ENCODE data around the gene TMEM132A. TPM values are rescaled to one million over a fixed set of nuclear protein-coding genes. Genes with fewer than 3 reads are reported as not detected.

TMEM132A gene
- total and polyA plus RNA-seq, 9 of the 15 experiments (the other 6 are each of a cell fraction or from before 2014, with no cell fraction given) = 0.04 to 1.1 (median 0.18) TPM; not detected in 4

DNA sequence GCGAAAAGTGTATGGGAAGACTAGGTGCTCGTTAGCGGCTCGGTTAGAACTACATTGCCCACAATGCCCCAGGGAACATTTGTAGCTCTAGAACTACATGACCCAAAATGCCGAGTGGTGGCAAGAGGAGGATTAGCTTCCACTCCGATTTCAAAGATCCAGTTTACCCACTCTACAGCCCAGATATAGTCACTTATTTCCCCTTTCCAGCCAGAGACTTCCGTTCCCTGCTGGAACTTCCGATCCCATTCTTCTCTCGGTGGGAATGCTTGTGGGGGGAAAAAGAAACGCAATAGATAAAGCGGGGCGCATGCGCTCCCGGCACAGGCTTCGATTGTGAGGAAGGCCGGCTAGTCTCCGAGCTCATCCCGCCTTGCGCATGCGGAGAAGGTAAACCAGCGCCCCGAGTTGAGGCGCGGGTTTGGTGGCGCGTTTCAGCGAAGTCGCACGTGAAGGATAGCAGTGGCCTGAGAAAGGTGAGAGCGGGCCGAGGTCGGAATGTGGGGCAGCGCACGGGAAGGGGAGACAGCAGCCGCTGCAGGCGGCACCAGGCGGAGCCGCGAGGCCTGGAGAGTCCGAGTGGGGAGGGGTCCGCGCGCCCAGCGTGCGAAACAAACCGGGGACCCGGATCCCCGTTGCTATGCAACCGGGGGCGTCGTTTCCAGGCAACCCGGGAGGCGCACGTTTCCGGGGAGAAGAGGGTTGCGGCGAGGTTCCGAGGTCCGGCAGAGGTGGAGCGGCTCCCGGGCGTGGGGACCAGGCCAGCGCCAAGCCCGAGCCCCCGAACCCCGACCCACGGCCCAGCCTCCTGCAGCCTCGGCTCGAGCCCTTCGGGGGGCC, 10.2 kb upstream of the TMEM132A start, which contains the start of gene TMEM109 (continued):
- TF ChIP-seq, protein P1, sequence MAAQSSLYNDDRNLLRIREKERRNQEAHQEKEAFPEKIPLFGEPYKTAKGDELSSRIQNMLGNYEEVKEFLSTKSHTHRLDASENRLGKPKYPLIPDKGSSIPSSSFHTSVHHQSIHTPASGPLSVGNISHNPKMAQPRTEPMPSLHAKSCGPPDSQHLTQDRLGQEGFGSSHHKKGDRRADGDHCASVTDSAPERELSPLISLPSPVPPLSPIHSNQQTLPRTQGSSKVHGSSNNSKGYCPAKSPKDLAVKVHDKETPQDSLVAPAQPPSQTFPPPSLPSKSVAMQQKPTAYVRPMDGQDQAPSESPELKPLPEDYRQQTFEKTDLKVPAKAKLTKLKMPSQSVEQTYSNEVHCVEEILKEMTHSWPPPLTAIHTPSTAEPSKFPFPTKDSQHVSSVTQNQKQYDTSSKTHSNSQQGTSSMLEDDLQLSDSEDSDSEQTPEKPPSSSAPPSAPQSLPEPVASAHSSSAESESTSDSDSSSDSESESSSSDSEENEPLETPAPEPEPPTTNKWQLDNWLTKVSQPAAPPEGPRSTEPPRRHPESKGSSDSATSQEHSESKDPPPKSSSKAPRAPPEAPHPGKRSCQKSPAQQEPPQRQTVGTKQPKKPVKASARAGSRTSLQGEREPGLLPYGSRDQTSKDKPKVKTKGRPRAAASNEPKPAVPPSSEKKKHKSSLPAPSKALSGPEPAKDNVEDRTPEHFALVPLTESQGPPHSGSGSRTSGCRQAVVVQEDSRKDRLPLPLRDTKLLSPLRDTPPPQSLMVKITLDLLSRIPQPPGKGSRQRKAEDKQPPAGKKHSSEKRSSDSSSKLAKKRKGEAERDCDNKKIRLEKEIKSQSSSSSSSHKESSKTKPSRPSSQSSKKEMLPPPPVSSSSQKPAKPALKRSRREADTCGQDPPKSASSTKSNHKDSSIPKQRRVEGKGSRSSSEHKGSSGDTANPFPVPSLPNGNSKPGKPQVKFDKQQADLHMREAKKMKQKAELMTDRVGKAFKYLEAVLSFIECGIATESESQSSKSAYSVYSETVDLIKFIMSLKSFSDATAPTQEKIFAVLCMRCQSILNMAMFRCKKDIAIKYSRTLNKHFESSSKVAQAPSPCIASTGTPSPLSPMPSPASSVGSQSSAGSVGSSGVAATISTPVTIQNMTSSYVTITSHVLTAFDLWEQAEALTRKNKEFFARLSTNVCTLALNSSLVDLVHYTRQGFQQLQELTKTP (IDR thresholded peaks at IDR 0.05; ENCODE audit: low read depth in 1 of 2, partially characterized antibody in 2 of 2) = peak in 1 of 2 experiments; percentile 97
- peak; percentile 46 for TF ChIP-seq SMAD1 (IDR thresholded peaks at IDR 0.05; ENCODE audit: low read depth, low read length, partially characterized antibody)
- no peak for TF ChIP-seq NONO (IDR thresholded peaks at IDR 0.05; ENCODE audit: low read depth in 2 of 2, low read length in 1 of 2)
- 0 out of 2 replicates have a peak, but pooled peaks have one; percentile 65 for TF ChIP-seq BCL6 (CRISPR knock-in tag; IDR thresholded peaks at IDR 0.05)
- TF ChIP-seq GABPB1 (CRISPR knock-in tag; IDR thresholded peaks at IDR 0.05) = peak; percentile 69
- TF ChIP-seq CSDE1 (IDR thresholded peaks at IDR 0.05) = peak in 1 of 2 experiments; percentile 72; a peak in 1 of 4 replicates
- TF ChIP-seq, protein P2, sequence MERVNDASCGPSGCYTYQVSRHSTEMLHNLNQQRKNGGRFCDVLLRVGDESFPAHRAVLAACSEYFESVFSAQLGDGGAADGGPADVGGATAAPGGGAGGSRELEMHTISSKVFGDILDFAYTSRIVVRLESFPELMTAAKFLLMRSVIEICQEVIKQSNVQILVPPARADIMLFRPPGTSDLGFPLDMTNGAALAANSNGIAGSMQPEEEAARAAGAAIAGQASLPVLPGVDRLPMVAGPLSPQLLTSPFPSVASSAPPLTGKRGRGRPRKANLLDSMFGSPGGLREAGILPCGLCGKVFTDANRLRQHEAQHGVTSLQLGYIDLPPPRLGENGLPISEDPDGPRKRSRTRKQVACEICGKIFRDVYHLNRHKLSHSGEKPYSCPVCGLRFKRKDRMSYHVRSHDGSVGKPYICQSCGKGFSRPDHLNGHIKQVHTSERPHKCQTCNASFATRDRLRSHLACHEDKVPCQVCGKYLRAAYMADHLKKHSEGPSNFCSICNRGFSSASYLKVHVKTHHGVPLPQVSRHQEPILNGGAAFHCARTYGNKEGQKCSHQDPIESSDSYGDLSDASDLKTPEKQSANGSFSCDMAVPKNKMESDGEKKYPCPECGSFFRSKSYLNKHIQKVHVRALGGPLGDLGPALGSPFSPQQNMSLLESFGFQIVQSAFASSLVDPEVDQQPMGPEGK (CRISPR knock-in tag; IDR thresholded peaks at IDR 0.05; ENCODE audit: borderline replicate concordance) = 0 out of 2 replicates have a peak, but pooled peaks have one; percentile 60
- 0 out of 2 replicates have a peak, but pooled peaks have one; percentile 62 for TF ChIP-seq RHOXF2B (CRISPR knock-in tag; conservative IDR thresholded peaks at IDR 0.05)
- peak; percentile 2; the same call in 1 of the 2 replicates for TF ChIP-seq JUND (IDR thresholded peaks at IDR 0.05; ENCODE audit: borderline replicate concordance, low read depth, low read length)
- TF ChIP-seq JUND (tag; IDR thresholded peaks at IDR 0.05; ENCODE audit: borderline replicate concordance, low read depth, low read length) = no peak
- peak; percentile 43; the same call in 1 of the 2 replicates for TF ChIP-seq CREM (IDR thresholded peaks at IDR 0.05; ENCODE audit: low read depth)
- peak; percentile 38; the same call in 1 of the 2 replicates for TF ChIP-seq CEBPG (CRISPR knock-in tag; IDR thresholded peaks at IDR 0.05)
- TF ChIP-seq CEBPG (tag; conservative IDR thresholded peaks at IDR 0.05 in 1 of 2, IDR thresholded peaks at IDR 0.05 in 1 of 2) = no peak
- TF ChIP-seq, protein P3, sequence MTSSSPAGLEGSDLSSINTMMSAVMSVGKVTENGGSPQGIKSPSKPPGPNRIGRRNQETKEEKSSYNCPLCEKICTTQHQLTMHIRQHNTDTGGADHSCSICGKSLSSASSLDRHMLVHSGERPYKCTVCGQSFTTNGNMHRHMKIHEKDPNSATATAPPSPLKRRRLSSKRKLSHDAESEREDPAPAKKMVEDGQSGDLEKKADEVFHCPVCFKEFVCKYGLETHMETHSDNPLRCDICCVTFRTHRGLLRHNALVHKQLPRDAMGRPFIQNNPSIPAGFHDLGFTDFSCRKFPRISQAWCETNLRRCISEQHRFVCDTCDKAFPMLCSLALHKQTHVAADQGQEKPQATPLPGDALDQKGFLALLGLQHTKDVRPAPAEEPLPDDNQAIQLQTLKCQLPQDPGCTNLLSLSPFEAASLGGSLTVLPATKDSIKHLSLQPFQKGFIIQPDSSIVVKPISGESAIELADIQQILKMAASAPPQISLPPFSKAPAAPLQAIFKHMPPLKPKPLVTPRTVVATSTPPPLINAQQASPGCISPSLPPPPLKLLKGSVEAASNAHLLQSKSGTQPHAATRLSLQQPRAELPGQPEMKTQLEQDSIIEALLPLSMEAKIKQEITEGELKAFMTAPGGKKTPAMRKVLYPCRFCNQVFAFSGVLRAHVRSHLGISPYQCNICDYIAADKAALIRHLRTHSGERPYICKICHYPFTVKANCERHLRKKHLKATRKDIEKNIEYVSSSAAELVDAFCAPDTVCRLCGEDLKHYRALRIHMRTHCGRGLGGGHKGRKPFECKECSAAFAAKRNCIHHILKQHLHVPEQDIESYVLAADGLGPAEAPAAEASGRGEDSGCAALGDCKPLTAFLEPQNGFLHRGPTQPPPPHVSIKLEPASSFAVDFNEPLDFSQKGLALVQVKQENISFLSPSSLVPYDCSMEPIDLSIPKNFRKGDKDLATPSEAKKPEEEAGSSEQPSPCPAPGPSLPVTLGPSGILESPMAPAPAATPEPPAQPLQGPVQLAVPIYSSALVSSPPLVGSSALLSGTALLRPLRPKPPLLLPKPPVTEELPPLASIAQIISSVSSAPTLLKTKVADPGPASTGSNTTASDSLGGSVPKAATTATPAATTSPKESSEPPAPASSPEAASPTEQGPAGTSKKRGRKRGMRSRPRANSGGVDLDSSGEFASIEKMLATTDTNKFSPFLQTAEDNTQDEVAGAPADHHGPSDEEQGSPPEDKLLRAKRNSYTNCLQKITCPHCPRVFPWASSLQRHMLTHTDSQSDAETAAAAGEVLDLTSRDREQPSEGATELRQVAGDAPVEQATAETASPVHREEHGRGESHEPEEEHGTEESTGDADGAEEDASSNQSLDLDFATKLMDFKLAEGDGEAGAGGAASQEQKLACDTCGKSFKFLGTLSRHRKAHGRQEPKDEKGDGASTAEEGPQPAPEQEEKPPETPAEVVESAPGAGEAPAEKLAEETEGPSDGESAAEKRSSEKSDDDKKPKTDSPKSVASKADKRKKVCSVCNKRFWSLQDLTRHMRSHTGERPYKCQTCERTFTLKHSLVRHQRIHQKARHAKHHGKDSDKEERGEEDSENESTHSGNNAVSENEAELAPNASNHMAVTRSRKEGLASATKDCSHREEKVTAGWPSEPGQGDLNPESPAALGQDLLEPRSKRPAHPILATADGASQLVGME (CRISPR knock-in tag; IDR thresholded peaks at IDR 0.05) = peak; percentile 11; the same call in 1 of the 2 replicates
